MM.1S (cell line): ENCODE data around the gene CNKSR3.

ENCODE experiments used
- DNase-seq: peaks from one replicate; pipeline ENCODE4 v3.0.0-alpha.2; 2015
- H2AFZ ChIP-seq: fragments of 300-600 bp; sonication (generic); 2 replicates; pipeline ENCODE4 v1.6.0; 2016; ENCODE audit warnings: antibody characterized with exemption, low read length
- H3F3A ChIP-seq: fragments of 300-600 bp; sonication (generic); 2 replicates; pipeline ENCODE4 v1.6.1; 2016; ENCODE audit warnings: mild to moderate bottlenecking, antibody characterized with exemption, low read length, moderate library complexity, mixed read lengths; ENCODE audit not compliant: insufficient read depth
- H3K27ac ChIP-seq: fragments of 300-600 bp; sonication (generic); 2 replicates; pipeline ENCODE4 v1.5.1; 2016; ENCODE audit warnings: mild to moderate bottlenecking, low read length
- H3K27me3 ChIP-seq: fragments of 300-600 bp; sonication (generic); replicated peaks from 2 replicates; pipeline ENCODE4 v1.6.0; 2016; ENCODE audit warnings: low read length; ENCODE audit not compliant: insufficient read depth
- H3K36me3 ChIP-seq: fragments of 300-600 bp; sonication (generic); replicated peaks from 2 replicates; pipeline ENCODE4 v1.6.1; 2016; ENCODE audit warnings: mild to moderate bottlenecking, low read length, mixed read lengths; ENCODE audit not compliant: insufficient read depth
- H3K4me1 ChIP-seq: fragments of 300-600 bp; sonication (generic); 2 replicates; pipeline ENCODE4 v1.6.1; 2016; ENCODE audit warnings: low read length, mixed read lengths
- H3K4me2 ChIP-seq: fragments of 300-600 bp; sonication (generic); 2 replicates; pipeline ENCODE4 v1.6.0; 2016; ENCODE audit warnings: low read depth, low read length
- H3K4me3 ChIP-seq: fragments of 300-600 bp; sonication (generic); 2 replicates; pipeline ENCODE4 v1.5.1; 2016; ENCODE audit warnings: low read length, mixed read lengths
- H3K79me2 ChIP-seq: fragments of 300-600 bp; sonication (generic); 2 replicates; pipeline ENCODE4 v1.6.1; 2016; ENCODE audit warnings: mixed run types, low read length, mixed read lengths
- H3K9ac ChIP-seq: fragments of 300-600 bp; sonication (generic); 2 replicates; pipeline ENCODE4 v1.6.1; 2016; ENCODE audit warnings: low read length, mixed read lengths
- H3K9me2 ChIP-seq: fragments of 300-600 bp; sonication (generic); replicated peaks from 2 replicates; pipeline ENCODE4 v1.6.1; 2016; ENCODE audit warnings: mild to moderate bottlenecking, low read length, mixed read lengths; ENCODE audit not compliant: insufficient read depth
- H3K9me3 ChIP-seq: fragments of 300-600 bp; sonication (generic); replicated peaks from 2 replicates; pipeline ENCODE4 v1.6.1; 2016; ENCODE audit warnings: mild to moderate bottlenecking, low read length, mixed read lengths; ENCODE audit not compliant: insufficient read depth
- H4K20me1 ChIP-seq: fragments of 300-600 bp; sonication (generic); 2 replicates; pipeline ENCODE4 v1.6.1; 2016; ENCODE audit warnings: mild to moderate bottlenecking, low read length, moderate library complexity, mixed read lengths; ENCODE audit not compliant: insufficient read depth
- EZH2 ChIP-seq: fragments of 300-600 bp; sonication (generic); optimal IDR thresholded peaks from 2 replicates; pipeline ENCODE3; 2017; ENCODE audit warnings: low read depth, mild to moderate bottlenecking, antibody characterized with exemption, low read length, mixed read lengths
- EZH2phosphoT487 ChIP-seq: fragments of 300-600 bp; sonication (generic); IDR thresholded peaks from 2 replicates; pipeline ENCODE4 v1.6.1; 2018; ENCODE audit warnings: antibody characterized with exemption, low read length
- TF ChIP-seq, protein P1 (sequence below): fragments of 300-600 bp; sonication (generic); IDR thresholded peaks from 2 replicates; pipeline ENCODE4 v1.5.1; 2016; ENCODE audit warnings: antibody characterized with exemption, low read length, mixed read lengths

Gene CNKSR3

DNA sequence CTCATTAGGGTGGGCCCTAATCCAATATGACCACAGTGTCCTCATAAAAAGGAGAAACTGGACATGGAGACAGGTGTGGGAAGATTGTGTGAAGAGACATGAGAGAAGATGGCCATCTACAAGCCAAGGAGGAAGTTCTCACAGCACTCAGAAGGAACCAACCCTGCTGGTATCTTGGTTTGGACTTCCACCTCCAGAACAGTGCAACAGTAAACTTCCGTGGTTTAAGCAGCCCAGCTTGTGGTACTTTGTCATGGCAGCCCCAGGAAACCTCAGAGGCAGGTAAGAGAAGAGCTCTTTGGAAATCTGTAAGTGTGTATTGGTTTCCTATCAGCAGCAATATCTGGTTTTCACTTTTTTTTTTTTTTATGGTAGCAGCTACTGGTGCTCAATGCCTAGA is 16.5 kb upstream of the CNKSR3 start:
- Histone ChIP-seq H3K4me3 (no peak overlapping the region), H3K9me3 (no peaks in the 10 kb centered on the region), H2AFZ (no peak overlapping the region), H3K79me2 (no peaks in the 10 kb centered on the region), H3K4me2 (no peak overlapping the region), H3K9ac (no peak overlapping the region), H3K4me1 (no peaks in the 10 kb centered on the region), H3F3A (no peaks in the 10 kb centered on the region), H3K36me3 (no peaks in the 10 kb centered on the region), H3K9me2 (no peaks in the 10 kb centered on the region), H4K20me1 (no peaks in the 10 kb centered on the region), H3K27me3 (no peaks in the 10 kb centered on the region), H3K27ac (no peak overlapping the region)
- no peak for TF ChIP-seq EZH2
- TF ChIP-seq, protein P1, sequence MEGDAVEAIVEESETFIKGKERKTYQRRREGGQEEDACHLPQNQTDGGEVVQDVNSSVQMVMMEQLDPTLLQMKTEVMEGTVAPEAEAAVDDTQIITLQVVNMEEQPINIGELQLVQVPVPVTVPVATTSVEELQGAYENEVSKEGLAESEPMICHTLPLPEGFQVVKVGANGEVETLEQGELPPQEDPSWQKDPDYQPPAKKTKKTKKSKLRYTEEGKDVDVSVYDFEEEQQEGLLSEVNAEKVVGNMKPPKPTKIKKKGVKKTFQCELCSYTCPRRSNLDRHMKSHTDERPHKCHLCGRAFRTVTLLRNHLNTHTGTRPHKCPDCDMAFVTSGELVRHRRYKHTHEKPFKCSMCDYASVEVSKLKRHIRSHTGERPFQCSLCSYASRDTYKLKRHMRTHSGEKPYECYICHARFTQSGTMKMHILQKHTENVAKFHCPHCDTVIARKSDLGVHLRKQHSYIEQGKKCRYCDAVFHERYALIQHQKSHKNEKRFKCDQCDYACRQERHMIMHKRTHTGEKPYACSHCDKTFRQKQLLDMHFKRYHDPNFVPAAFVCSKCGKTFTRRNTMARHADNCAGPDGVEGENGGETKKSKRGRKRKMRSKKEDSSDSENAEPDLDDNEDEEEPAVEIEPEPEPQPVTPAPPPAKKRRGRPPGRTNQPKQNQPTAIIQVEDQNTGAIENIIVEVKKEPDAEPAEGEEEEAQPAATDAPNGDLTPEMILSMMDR, result no peak
- no peak for DNase-seq

DNA sequence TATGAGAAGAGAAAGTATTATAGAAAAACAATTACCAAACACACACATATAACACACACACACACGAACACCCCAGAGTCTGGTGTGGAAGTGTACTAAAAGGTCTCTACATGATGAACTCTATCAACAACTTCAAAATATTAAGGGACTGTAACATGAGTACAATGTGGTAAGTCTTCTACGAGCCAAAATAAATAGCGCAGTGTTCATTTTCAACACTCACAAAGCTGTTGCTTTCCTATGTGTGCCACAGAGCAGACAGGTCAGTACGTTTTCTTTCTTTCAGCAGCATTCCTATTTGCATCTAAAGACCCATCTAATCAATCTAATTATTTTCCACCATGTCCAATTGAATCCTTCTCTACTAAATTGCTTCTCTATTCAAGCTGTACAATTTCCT is 12.1 kb upstream of the CNKSR3 start:
- no peak for TF ChIP-seq EZH2phosphoT487
- no peak for TF ChIP-seq EZH2
- TF ChIP-seq, protein P1, result no peak
- DNase-seq, result no peak
- H3K27me3 ChIP-seq, result no peaks in the 10 kb centered on the region

DNA sequence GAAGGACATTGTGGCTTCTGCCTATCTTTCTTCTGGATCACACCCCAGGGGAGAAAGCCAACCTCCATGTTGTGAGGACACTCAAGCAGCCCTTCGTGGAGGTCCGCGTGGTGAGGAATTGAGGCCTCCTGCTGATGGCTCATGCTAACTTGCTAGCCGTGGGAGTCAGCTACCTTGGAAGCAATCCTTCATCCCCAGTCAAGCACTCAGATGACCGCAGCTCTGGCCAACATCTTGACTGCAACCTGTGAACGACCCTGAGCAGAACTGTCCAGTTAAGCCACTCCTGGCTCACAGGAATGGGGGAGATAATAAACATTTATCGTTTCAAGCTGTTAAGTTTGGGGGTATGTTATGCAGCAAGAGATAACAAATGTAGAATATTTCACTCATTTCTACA is 10.9 kb upstream of the CNKSR3 start:
- H3K4me2 ChIP-seq, result no peak overlapping the region
- no peaks in the 10 kb centered on the region for H4K20me1 ChIP-seq
- no peaks in the 10 kb centered on the region for H3K79me2 ChIP-seq
- no peak overlapping the region for H3K27ac ChIP-seq
- no peaks in the 10 kb centered on the region for H3K9me3 ChIP-seq
- H3K9me2 ChIP-seq, result no peaks in the 10 kb centered on the region
- H3K4me3 ChIP-seq, result no peak overlapping the region
- H3F3A ChIP-seq, result no peaks in the 10 kb centered on the region
- H3K27me3 ChIP-seq, result no peaks in the 10 kb centered on the region
- H3K4me1 ChIP-seq, result no peaks in the 10 kb centered on the region
- TF ChIP-seq EZH2phosphoT487 (no peak), EZH2 (no peak)
- TF ChIP-seq, protein P1, result no peak
- no peak overlapping the region for H3K9ac ChIP-seq
- peak; percentile 5 for DNase-seq
- H3K36me3 ChIP-seq, result no peaks in the 10 kb centered on the region
- no peak overlapping the region for H2AFZ ChIP-seq

More for the DNA sequence above, 12.1 kb upstream of the CNKSR3 start:
- Histone ChIP-seq H3K9ac (no peak overlapping the region), H3K27ac (no peak overlapping the region), H3K36me3 (no peaks in the 10 kb centered on the region), H2AFZ (no peak overlapping the region), H3F3A (no peaks in the 10 kb centered on the region), H3K4me1 (no peaks in the 10 kb centered on the region), H3K4me2 (no peak overlapping the region), H4K20me1 (no peaks in the 10 kb centered on the region), H3K9me3 (no peaks in the 10 kb centered on the region), H3K9me2 (no peaks in the 10 kb centered on the region), H3K79me2 (no peaks in the 10 kb centered on the region), H3K4me3 (no peak overlapping the region)
